NCI-H345 treated with DMSO at 0.1 percent for 48 hours (cell line): ENCODE results near the gene CLMN.
A peak's percentile ranks its signal among the peaks of the same experiment; 100 is the strongest.
"Not testable (repeated sequence)": the region's sequence is repeated elsewhere in the genome, so short reads cannot be mapped to it uniquely, and the experiment has no call there.

ENCODE experiments used
- DNase-seq: peaks from one replicate; lab custom pipeline; 2025; ENCODE audit not compliant: unreplicated experiment; lab: John Stamatoyannopoulos, UW

Gene CLMN

GRCh38 chr14:95289323-95290010 lies 30.2 kb downstream of the CLMN start:
- DNase-seq, result no peak

- no peak for DNase-seq
Observed at GRCh38 chr14:95288672-95289322, 30.9 kb downstream of the CLMN start.

GRCh38 chr14:95287176-95287754 lies 32.4 kb downstream of the CLMN start:
- DNase-seq, result peak; percentile 71

GRCh38 chr14:95286645-95287044 lies 33.1 kb downstream of the CLMN start:
- DNase-seq, result no peak

GRCh38 chr14:95285566-95285965 lies 34.1 kb downstream of the CLMN start:
- DNase-seq, result no peak

- not testable (repeated sequence) for DNase-seq
Observed at GRCh38 chr14:95283802-95284201, 35.9 kb downstream of the CLMN start.

GRCh38 chr14:95282986-95283380 lies 36.7 kb downstream of the CLMN start:
- not testable (repeated sequence) for DNase-seq

GRCh38 chr14:95282354-95282985 lies 37.2 kb downstream of the CLMN start:
- DNase-seq, result no peak

- DNase-seq, result no peak
Observed at GRCh38 chr14:95281560-95282176, 38.0 kb downstream of the CLMN start.

GRCh38 chr14:95275494-95275893 lies 44.2 kb downstream of the CLMN start:
- no peak for DNase-seq

GRCh38 chr14:95274874-95275273 lies 44.8 kb downstream of the CLMN start:
- no peak for DNase-seq

- no peak for DNase-seq
Observed at GRCh38 chr14:95274279-95274678, 45.4 kb downstream of the CLMN start.

GRCh38 chr14:95273001-95273978 lies 46.4 kb downstream of the CLMN start:
- no peak for DNase-seq

- no peak for DNase-seq
Observed at GRCh38 chr14:95272057-95272456, 47.7 kb downstream of the CLMN start.

- DNase-seq, result no peak
Observed at GRCh38 chr14:95270203-95270602, 49.5 kb downstream of the CLMN start.

GRCh38 chr14:95269493-95269892 lies 50.2 kb downstream of the CLMN start:
- no peak for DNase-seq

GRCh38 chr14:95268350-95268749 lies 51.4 kb downstream of the CLMN start:
- no peak for DNase-seq

- DNase-seq, result no peak
Observed at GRCh38 chr14:95267306-95267705, 52.4 kb downstream of the CLMN start.

- DNase-seq, result no peak
Observed at GRCh38 chr14:95265106-95266094, 54.3 kb downstream of the CLMN start.
